Activated T-cell treated with anti-CD3 and anti-CD28 coated beads for 1 hour (primary cell): ENCODE data around the gene CLDN8.

Source experiments
- DNase-seq: peaks from one replicate; pipeline ENCODE4 v3.0.0-alpha.2; 2020; ENCODE audit warnings: low read depth

Gene CLDN8

GRCh38 chr21:30216041-30216723 is at the start of gene CLDN8:
TSS of gene CLDN8 (minus strand) at chr21:30216097. CDS start at chr21:30215925, 172 bp downstream.
- no peak for DNase-seq

GRCh38 chr21:30257773-30258172 is 41.9 kb upstream of the CLDN8 start:
- no peak for DNase-seq

- DNase-seq, result no peak
Observed at GRCh38 chr21:30256100-30256499, 40.2 kb upstream of the CLDN8 start.

GRCh38 chr21:30255679-30256078 is 39.8 kb upstream of the CLDN8 start:
- no peak for DNase-seq

GRCh38 chr21:30251781-30252180 is 35.9 kb upstream of the CLDN8 start:
- no peak for DNase-seq

- no peak for DNase-seq
Observed at GRCh38 chr21:30249936-30250335, 34.0 kb upstream of the CLDN8 start.

- no peak for DNase-seq
Observed at GRCh38 chr21:30248844-30249243, 32.9 kb upstream of the CLDN8 start.

- no peak for DNase-seq
Observed at GRCh38 chr21:30245061-30245460, 29.2 kb upstream of the CLDN8 start.

- DNase-seq, result no peak
Observed at GRCh38 chr21:30243691-30244090, 27.8 kb upstream of the CLDN8 start.

- no peak for DNase-seq
Observed at GRCh38 chr21:30240661-30241060, 24.8 kb upstream of the CLDN8 start.

- no peak for DNase-seq
Observed at GRCh38 chr21:30238168-30238567, 22.3 kb upstream of the CLDN8 start.

GRCh38 chr21:30234643-30235042 is 18.7 kb upstream of the CLDN8 start:
- DNase-seq, result no peak

GRCh38 chr21:30234050-30234449 is 18.2 kb upstream of the CLDN8 start:
- DNase-seq, result no peak

- DNase-seq, result no peak
Observed at GRCh38 chr21:30233228-30234020, 17.5 kb upstream of the CLDN8 start.

- no peak for DNase-seq
Observed at GRCh38 chr21:30232011-30232410, 16.1 kb upstream of the CLDN8 start.

GRCh38 chr21:30227633-30228404 is 11.9 kb upstream of the CLDN8 start:
- DNase-seq, result no peak

- DNase-seq, result no peak
Observed at GRCh38 chr21:30227128-30227527, 11.2 kb upstream of the CLDN8 start.

GRCh38 chr21:30223596-30223995 is 7.7 kb upstream of the CLDN8 start:
- no peak for DNase-seq

GRCh38 chr21:30222724-30223123 is 6.8 kb upstream of the CLDN8 start:
- no peak for DNase-seq

GRCh38 chr21:30211071-30211470 is 4.8 kb downstream of the CLDN8 start:
- DNase-seq, result no peak

GRCh38 chr21:30209601-30210000 is 6.3 kb downstream of the CLDN8 start:
- no peak for DNase-seq

- no peak for DNase-seq
Observed at GRCh38 chr21:30207252-30207579, 8.7 kb downstream of the CLDN8 start.
